H1 (cell line): Measurements from ENCODE around the gene NEDD9. TPM values are rescaled to one million over a fixed set of nuclear protein-coding genes. Genes with fewer than 3 reads are reported as not detected.

Source experiments
- CTCF ChIA-PET: fragments of 300-600 bp; sonication (Branson Sonifier 250); formaldehyde crosslinking; loops from one replicate; lab custom pipeline; 2021; ENCODE audit not compliant: partially characterized antibody; lab: Charles Lee
- POLR2A ChIA-PET: fragments of 300-600 bp; sonication (Branson Sonifier 250); formaldehyde crosslinking; loops from one replicate; lab custom pipeline; 2021; ENCODE audit warnings: inconsistent platforms; ENCODE audit not compliant: partially characterized antibody; lab: Charles Lee
- DNase-seq, 2 experiments: peaks; one replicate each; pipeline versions ENCODE4 v3.0.0 to v3.0.0-alpha.2; 2010 to 2022; ENCODE audit warnings: low spot score in 2 of 2, low read depth in 1 of 2, mixed read lengths in 1 of 2
- FAIRE-seq: peaks from 2 replicates; lab custom pipeline; 2011; peaks lifted over from hg19 to GRCh38; lab: Jason Lieb, UNC
- H2AFZ ChIP-seq: 2 replicates; pipeline ENCODE4 v1.8.1; 2012; ENCODE audit warnings: low read length, inconsistent platforms
- H2AK5ac ChIP-seq: 2 replicates; pipeline ENCODE4 v1.6.1; 2013; ENCODE audit warnings: low read depth, low read length
- H2BK120ac ChIP-seq: replicated peaks from 2 replicates; pipeline ENCODE3; 2013; ENCODE audit warnings: low read depth, low read length, inconsistent platforms
- H2BK12ac ChIP-seq: 2 replicates; pipeline ENCODE4 v1.6.1; 2013; ENCODE audit warnings: low read depth, low read length
- H2BK15ac ChIP-seq: 2 replicates; pipeline ENCODE4 v1.6.1; 2013; ENCODE audit warnings: low read length
- H2BK20ac ChIP-seq: 2 replicates; pipeline ENCODE4 v1.6.1; 2013; ENCODE audit warnings: low read length
- H2BK5ac ChIP-seq: 2 replicates; pipeline ENCODE4 v1.6.1; 2013; ENCODE audit warnings: low read depth, low read length
- H3K14ac ChIP-seq: 2 replicates; pipeline ENCODE4 v1.6.1; 2013; ENCODE audit warnings: inconsistent platforms; ENCODE audit not compliant: insufficient read length
- H3K18ac ChIP-seq: 2 replicates; pipeline ENCODE4 v1.6.1; 2013; ENCODE audit warnings: low read length; ENCODE audit errors: extremely low read depth
- H3K23ac ChIP-seq: 2 replicates; pipeline ENCODE4 v1.6.1; 2013; ENCODE audit warnings: inconsistent platforms; ENCODE audit not compliant: insufficient read length
- H3K23me2 ChIP-seq: 2 replicates; pipeline ENCODE4 v1.6.1; 2013; ENCODE audit warnings: low read depth, low read length
- H3K27ac ChIP-seq: 2 replicates; pipeline ENCODE4 v1.6.1; 2011; ENCODE audit warnings: low read depth, low read length, inconsistent platforms
- H3K27me3 ChIP-seq, 4 experiments: replicated peaks in 1 of 4; 1 replicate in 1 of 4; 2 replicates in 3 of 4; pipeline versions ENCODE4 v1.6.1 to v1.8.1; 2011 to 2013; ENCODE audit warnings: low read length in 3 of 4, mild to moderate bottlenecking in 3 of 4, inconsistent platforms in 2 of 4, mixed read lengths in 2 of 4, moderate library complexity in 1 of 4; ENCODE audit not compliant: control insufficient read depth in 3 of 4, insufficient read depth in 3 of 4; ENCODE audit errors: extremely low read depth in 1 of 4
- H3K36me3 ChIP-seq, 4 experiments: 2 replicates each; pipeline versions ENCODE4 v1.6.1 to v1.8.1; 2011 to 2013; ENCODE audit warnings: mild to moderate bottlenecking in 4 of 4, low read length in 3 of 4, moderate library complexity in 2 of 4, control low read depth in 1 of 4, inconsistent platforms in 1 of 4; ENCODE audit not compliant: insufficient read depth in 4 of 4, control insufficient read depth in 2 of 4
- H3K4ac ChIP-seq: replicated peaks from 2 replicates; pipeline ENCODE3; 2013; ENCODE audit warnings: low read length, low read depth, mixed read lengths, inconsistent platforms; ENCODE audit not compliant: insufficient read length
- H3K4me1 ChIP-seq, 4 experiments: replicated peaks in 1 of 4; 1 replicate in 1 of 4; 2 replicates in 3 of 4; pipeline versions ENCODE4 v1.6.1 to v1.8.1; 2011 to 2013; ENCODE audit warnings: low read length in 3 of 4, inconsistent platforms in 2 of 4, mixed read lengths in 1 of 4; ENCODE audit not compliant: insufficient read depth in 4 of 4, control insufficient read depth in 3 of 4
- H3K4me2 ChIP-seq, 2 experiments: 2 replicates each; pipeline versions ENCODE4 v1.6.1 to v1.8.1; 2011 to 2013; ENCODE audit warnings: low read depth in 2 of 2, low read length in 2 of 2, control low read depth in 1 of 2, inconsistent platforms in 1 of 2, mild to moderate bottlenecking in 1 of 2; ENCODE audit not compliant: insufficient read depth in 1 of 2
- H3K4me3 ChIP-seq, 4 experiments: fragments of 200-600, 300-600 bp in 1 of 4; sonication (generic), shearing (Covaris generic), sonication (Bioruptor Twin) in 1 of 4; 2 replicates each; pipeline versions ENCODE4 v1.5.1 to v1.8.1; 2011 to 2016; ENCODE audit warnings: low read length in 4 of 4, low read depth in 3 of 4, control low read depth in 2 of 4, inconsistent platforms in 2 of 4, mild to moderate bottlenecking in 2 of 4, mixed read lengths in 1 of 4, moderate library complexity in 1 of 4; ENCODE audit not compliant: insufficient read depth in 2 of 4; ENCODE audit errors: extremely low read depth in 1 of 4
- H3K56ac ChIP-seq: replicated peaks from 2 replicates; pipeline ENCODE3; 2013; ENCODE audit warnings: low read depth, mild to moderate bottlenecking, mixed read lengths, low read length, inconsistent platforms; ENCODE audit not compliant: insufficient read length
- H3K79me1 ChIP-seq: 2 replicates; pipeline ENCODE4 v1.6.1; 2013; ENCODE audit warnings: low read depth, low read length, control low read depth
- H3K79me2 ChIP-seq, 2 experiments: 2 replicates each; pipeline versions ENCODE4 v1.6.1 to v1.8.1; 2012 to 2013; ENCODE audit warnings: low read length in 2 of 2, mild to moderate bottlenecking in 2 of 2, inconsistent platforms in 1 of 2; ENCODE audit not compliant: insufficient read depth in 2 of 2, control insufficient read depth in 1 of 2
- H3K9ac ChIP-seq, 4 experiments: replicated peaks in 1 of 4; 1 replicate in 1 of 4; 2 replicates in 3 of 4; pipeline versions ENCODE4 v1.6.1 to v1.8.1; 2011 to 2013; ENCODE audit warnings: low read depth in 3 of 4, low read length in 3 of 4, control low read depth in 2 of 4, mild to moderate bottlenecking in 2 of 4, moderate library complexity in 2 of 4, inconsistent platforms in 1 of 4; ENCODE audit errors: extremely low read depth in 1 of 4
- H3K9me3 ChIP-seq, 2 experiments: 2 replicates each; pipeline versions ENCODE4 v1.6.1 to v1.8.1; 2012 to 2013; ENCODE audit warnings: mild to moderate bottlenecking in 2 of 2, moderate library complexity in 2 of 2, control low read depth in 1 of 2, inconsistent platforms in 1 of 2, low read depth in 1 of 2, low read length in 1 of 2, mixed read lengths in 1 of 2; ENCODE audit not compliant: insufficient read depth in 2 of 2
- H4K20me1 ChIP-seq, 2 experiments: replicated peaks in 1 of 2; 2 replicates each; pipeline versions ENCODE3 to v1.8.1; 2011 to 2013; ENCODE audit warnings: inconsistent platforms in 2 of 2, low read length in 2 of 2, mild to moderate bottlenecking in 1 of 2; ENCODE audit not compliant: insufficient read depth in 2 of 2, control insufficient read depth in 1 of 2
- H4K5ac ChIP-seq: 2 replicates; pipeline ENCODE4 v1.6.1; 2013; ENCODE audit warnings: low read length, low read depth, mixed read lengths, inconsistent platforms; ENCODE audit not compliant: insufficient read length
- H4K8ac ChIP-seq: 2 replicates; pipeline ENCODE4 v1.8.0; 2013; ENCODE audit warnings: mild to moderate bottlenecking, moderate library complexity, low read length, inconsistent platforms; ENCODE audit not compliant: insufficient read depth; ENCODE audit errors: extremely low read depth
- H4K91ac ChIP-seq: replicated peaks from 2 replicates; pipeline ENCODE3; 2013; ENCODE audit warnings: low read length, mixed read lengths, inconsistent platforms; ENCODE audit not compliant: insufficient read length
- E2F6 ChIP-seq: IDR thresholded peaks from 2 replicates; pipeline ENCODE4 v1.6.1; 2012; ENCODE audit warnings: inconsistent platforms
- JUND ChIP-seq: IDR thresholded peaks from 2 replicates; pipeline ENCODE4 v1.6.1; 2011; ENCODE audit warnings: mild to moderate bottlenecking, improper control_type of control experiment, low read length
- POU5F1 ChIP-seq: IDR thresholded peaks from 2 replicates; pipeline ENCODE4 v1.6.1; 2011; ENCODE audit warnings: low read depth, mild to moderate bottlenecking, low read length, moderate library complexity
- RAD21 ChIP-seq, 2 experiments: IDR thresholded peaks in 1 of 2; conservative IDR thresholded peaks in 1 of 2; 2 replicates each; pipeline ENCODE4 v1.6.1; 2011; ENCODE audit warnings: low read depth in 2 of 2, low read length in 2 of 2, improper control_type of control experiment in 1 of 2, inconsistent platforms in 1 of 2, mild to moderate bottlenecking in 1 of 2, moderate library complexity in 1 of 2
- RNF2 ChIP-seq: fragments of 200-900, 300-1000 bp; sonication (generic); IDR thresholded peaks from 2 replicates; pipeline ENCODE4 v1.7.1; 2016; ENCODE audit warnings: borderline replicate concordance, low read depth, mild to moderate bottlenecking, antibody characterized with exemption, low read length; ENCODE audit not compliant: poor library complexity, severe bottlenecking; ENCODE audit errors: missing control alignments
- SP4 ChIP-seq: IDR thresholded peaks from 2 replicates; pipeline ENCODE4 v1.6.1; 2012; ENCODE audit warnings: low read length, inconsistent platforms
- TAF7 ChIP-seq: optimal IDR thresholded peaks from 2 replicates; pipeline ENCODE3; 2011; ENCODE audit warnings: low read depth, mild to moderate bottlenecking, inconsistent platforms, low read length, moderate library complexity, borderline replicate concordance
- TBP ChIP-seq: IDR thresholded peaks from 2 replicates; pipeline ENCODE4 v1.6.1; 2011; ENCODE audit warnings: low read depth, low read length, improper control_type of control experiment
- TCF12 ChIP-seq: IDR thresholded peaks from 2 replicates; pipeline ENCODE4 v1.6.1; 2011; ENCODE audit warnings: low read depth, mild to moderate bottlenecking, low read length
- USF2 ChIP-seq: IDR thresholded peaks from 2 replicates; pipeline ENCODE4 v1.6.1; 2011; ENCODE audit warnings: low read length, improper control_type of control experiment
- WGBS, 2 experiments: shearing (Covaris generic) in 1 of 2; methylation state at CpG; one replicate each; pipeline versions ENCODE4 v1.1.6 to v1.1.7; 2013 to 2015; ENCODE audit warnings: low lambda C conversion rate in 2 of 2, mixed read lengths in 2 of 2, inconsistent platforms in 1 of 2, low coverage in 1 of 2, missing lambda C conversion rate in 1 of 2; ENCODE audit not compliant: insufficient replicate concordance in 2 of 2, insufficient coverage in 1 of 2, insufficient read length in 1 of 2; ENCODE audit errors: extremely low coverage in 1 of 2, missing lambda C conversion rate in 1 of 2; 5-methylcytosine and 5-hydroxymethylcytosine counted together
- polyA plus RNA-seq, 7 experiments: library from polyadenylated mRNA; depleted of rRNA in 3 of 7; stranded (reverse) in 5 of 7; unstranded in 2 of 7; fragments of >200 nt in 5 of 7; fragments of 200-250 nt in 2 of 7; gene quantifications; 1 replicate in 5 of 7; 2 replicates in 1 of 7; 4 replicates in 1 of 7; pipeline versions ENCODE4 v1.2.1 to v1.2.3, GENCODE V29; 2011 to 2013; ENCODE audit warnings: missing spikeins in 2 of 7, mixed read lengths in 2 of 7
- total RNA-seq: library from RNA; stranded (reverse); fragmentation: NEBNext Ultra II Directional; extraction: Animal tissue kit (Norgen Biotek cat#: 25700); gene quantifications from 2 replicates; pipeline ENCODE4 v1.2.1, GENCODE V29; 2021

NEDD9 gene
- total and polyA plus RNA-seq, 2 of the 8 experiments (the other 6 are each of a cell fraction or from before 2014, with no cell fraction given), result 3.6 to 12.0 TPM

- peak overlapping the region in 1 of 4 experiments; percentile 26; a peak in 1 of 7 replicates for H3K9ac ChIP-seq
- TF ChIP-seq USF2 (no peak), RAD21 (IDR thresholded peaks at IDR 0.05 in 1 of 2, conservative IDR thresholded peaks at IDR 0.05 in 1 of 2; ENCODE audit: low read depth in 2 of 2, low read length in 2 of 2) (no peak), TBP (no peak), JUND (no peak), SP4 (no peak), TAF7 (no peak), TCF12 (no peak), RNF2 (no peak), E2F6 (no peak), POU5F1 (no peak)
Measured at GRCh38 chr6:11231564-11232192, 790 bp downstream of the NEDD9 start.

More at GRCh38 chr6:11231564-11232192, 790 bp downstream of the NEDD9 start:
- Histone ChIP-seq H3K23ac (no peak overlapping the region), H4K5ac (no peak overlapping the region), H2BK20ac (no peak overlapping the region), H2AK5ac (no peak overlapping the region), H3K27ac (no peak overlapping the region), H3K79me2 (no peaks in the 10 kb centered on the region), H2AFZ (no peak overlapping the region; the same call in 1 of the 2 replicates), H2BK120ac (no peak overlapping the region), H3K4ac (no peak overlapping the region), H4K20me1 (no peaks in the 10 kb centered on the region), H3K27me3 (peaks cover 0 to 3% (median 0%) of the 10 kb centered on the region in 4 experiments; a peak in 3 of 7 replicates), H3K4me3 (peak overlapping the region; percentile 53 to 87 (median 80)), H3K14ac (no peak overlapping the region), H2BK5ac (no peak overlapping the region), H3K18ac (no peak overlapping the region), H3K56ac (no peak overlapping the region), H3K23me2 (peaks cover 6% of the 10 kb centered on the region; the same call in 1 of the 2 replicates), H3K4me1 (peaks cover 8 to 14% (median 9%) of the 10 kb centered on the region in 4 experiments; a peak in 6 of 7 replicates), H4K91ac (no peak overlapping the region), H4K8ac (0 out of 2 replicates have a peak overlapping the region, but pooled peaks have one; percentile 5), H2BK12ac (no peak overlapping the region), H3K4me2 (peak overlapping the region; percentile 82 to 99), H3K9me3 (no peaks in the 10 kb centered on the region), H3K36me3 (no peaks in the 10 kb centered on the region), H3K79me1 (no peaks in the 10 kb centered on the region), H2BK15ac (no peak overlapping the region)
- ChIA-PET POLR2A (interaction anchor here (1.0 to 1.6 kb wide), 4 partner anchors 11 to 37 kb away, joined by 3 to 6 read pairs (median 4); no protein-coding TSS in a partner anchor), CTCF (interaction anchor here (1.0 to 3.9 kb wide), 7 partner anchors 11 to 277 kb away, joined by 3 to 18 read pairs (median 4); no protein-coding TSS in a partner anchor)
- WGBS, 2 experiments, result 27% methylated on average over 6 of the region's 6 CpGs; no CpG with 5 or more reads in 1 of the 2 experiments
- DNase-seq (no peak), FAIRE-seq (no peak)
